MG63 (cell line): ENCODE measurements around the gene SMYD3. TPM values are rescaled to one million over a fixed set of nuclear protein-coding genes. Genes with fewer than 3 reads are reported as not detected.
A peak's percentile ranks its signal among the peaks of the same experiment; 100 is the strongest.

Experiments used
- DNase-seq: peaks from one replicate; pipeline ENCODE4 v3.0.0-alpha.2; 2020
- H3K27me3 ChIP-seq: fragments of 250-450 bp; sonication (Bioruptor Pico); 2 replicates; pipeline ENCODE4 v1.5.1; 2020; ENCODE audit warnings: mild to moderate bottlenecking, moderate library complexity
- H3K36me3 ChIP-seq: fragments of 250-450 bp; sonication (Bioruptor Pico); 2 replicates; pipeline ENCODE4 v1.5.1; 2020; ENCODE audit warnings: mild to moderate bottlenecking, moderate library complexity
- H3K4me3 ChIP-seq: fragments of 250-450 bp; sonication (Bioruptor Pico); 2 replicates; pipeline ENCODE4 v1.5.1; 2020; ENCODE audit warnings: mild to moderate bottlenecking, moderate library complexity
- H3K9me3 ChIP-seq: fragments of 250-450 bp; sonication (Bioruptor Pico); 2 replicates; pipeline ENCODE4 v1.5.1; 2020; ENCODE audit warnings: mild to moderate bottlenecking, moderate library complexity
- total RNA-seq: library from RNA; depleted of rRNA; stranded (reverse); fragments of >200 nt; shearing (Covaris generic); gene quantifications from 2 replicates; pipeline ENCODE4 v1.2.3, GENCODE V29; 2014; ENCODE audit warnings: low replicate concordance

Gene SMYD3
- total RNA-seq, 1 experiment from 2014 or later, result 46.6 TPM

DNA sequence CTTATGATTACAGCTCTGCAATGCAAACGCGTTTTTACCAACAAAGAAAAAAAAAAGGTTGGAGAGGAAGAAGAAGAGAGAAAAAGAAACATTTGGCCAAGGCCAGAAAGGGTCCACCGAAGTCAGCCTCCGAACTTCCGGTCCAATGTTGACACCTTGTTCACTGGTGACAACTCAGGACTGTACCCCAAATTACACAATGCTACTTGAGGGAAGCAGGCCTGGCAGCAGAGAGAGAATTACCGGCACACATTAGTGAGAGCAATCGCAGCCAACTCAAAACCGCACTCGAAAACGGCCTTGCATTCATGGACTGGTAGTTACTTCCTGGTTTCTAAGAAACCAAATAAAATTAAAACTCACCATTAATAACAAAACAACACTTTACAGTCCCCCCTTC, 699.8 kb downstream of the SMYD3 start:
- no peaks in the 10 kb centered on the region for H3K27me3 ChIP-seq
- no peaks in the 10 kb centered on the region for H3K36me3 ChIP-seq
- no peaks in the 10 kb centered on the region for H3K9me3 ChIP-seq
- no peak for DNase-seq
- no peak overlapping the region for H3K4me3 ChIP-seq

DNA sequence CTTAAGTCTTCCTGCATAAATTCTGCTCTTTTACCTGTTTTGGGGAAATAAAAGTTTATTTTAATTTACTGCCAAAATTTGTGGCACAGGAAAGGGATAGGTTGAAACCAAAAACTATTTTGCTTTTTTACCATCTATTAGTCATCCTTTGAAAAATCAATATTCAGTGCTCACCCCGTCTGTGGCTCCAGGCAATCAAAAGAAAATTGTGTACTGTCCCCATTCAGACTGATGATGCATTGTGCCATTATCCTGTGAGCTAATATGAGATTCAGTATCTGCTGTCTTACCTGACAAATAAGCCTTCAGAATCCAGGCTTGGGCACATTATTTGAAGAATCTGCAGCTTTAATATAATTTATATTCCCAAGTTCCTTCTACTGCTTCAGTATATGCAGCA, 701.5 kb downstream of the SMYD3 start:
- no peak overlapping the region for H3K4me3 ChIP-seq
- H3K9me3 ChIP-seq, result no peaks in the 10 kb centered on the region
- H3K36me3 ChIP-seq, result no peaks in the 10 kb centered on the region
- no peaks in the 10 kb centered on the region for H3K27me3 ChIP-seq
- DNase-seq, result no peak

GRCh38 chr1:245804696-245805095, 702.4 kb downstream of the SMYD3 start:
- Histone ChIP-seq H3K9me3 (no peaks in the 10 kb centered on the region), H3K4me3 (no peak overlapping the region), H3K27me3 (no peaks in the 10 kb centered on the region), H3K36me3 (no peaks in the 10 kb centered on the region)
- no peak for DNase-seq

- H3K4me3 ChIP-seq, result no peak overlapping the region
- H3K9me3 ChIP-seq, result no peaks in the 10 kb centered on the region
- DNase-seq, result no peak
- no peaks in the 10 kb centered on the region for H3K27me3 ChIP-seq
- H3K36me3 ChIP-seq, result no peaks in the 10 kb centered on the region
Measured at GRCh38 chr1:245803666-245804037, 703.4 kb downstream of the SMYD3 start.

GRCh38 chr1:245802941-245803665, 704.0 kb downstream of the SMYD3 start:
- no peaks in the 10 kb centered on the region for H3K27me3 ChIP-seq
- no peak for DNase-seq
- no peaks in the 10 kb centered on the region for H3K36me3 ChIP-seq
- H3K9me3 ChIP-seq, result no peaks in the 10 kb centered on the region
- no peak overlapping the region for H3K4me3 ChIP-seq

DNA sequence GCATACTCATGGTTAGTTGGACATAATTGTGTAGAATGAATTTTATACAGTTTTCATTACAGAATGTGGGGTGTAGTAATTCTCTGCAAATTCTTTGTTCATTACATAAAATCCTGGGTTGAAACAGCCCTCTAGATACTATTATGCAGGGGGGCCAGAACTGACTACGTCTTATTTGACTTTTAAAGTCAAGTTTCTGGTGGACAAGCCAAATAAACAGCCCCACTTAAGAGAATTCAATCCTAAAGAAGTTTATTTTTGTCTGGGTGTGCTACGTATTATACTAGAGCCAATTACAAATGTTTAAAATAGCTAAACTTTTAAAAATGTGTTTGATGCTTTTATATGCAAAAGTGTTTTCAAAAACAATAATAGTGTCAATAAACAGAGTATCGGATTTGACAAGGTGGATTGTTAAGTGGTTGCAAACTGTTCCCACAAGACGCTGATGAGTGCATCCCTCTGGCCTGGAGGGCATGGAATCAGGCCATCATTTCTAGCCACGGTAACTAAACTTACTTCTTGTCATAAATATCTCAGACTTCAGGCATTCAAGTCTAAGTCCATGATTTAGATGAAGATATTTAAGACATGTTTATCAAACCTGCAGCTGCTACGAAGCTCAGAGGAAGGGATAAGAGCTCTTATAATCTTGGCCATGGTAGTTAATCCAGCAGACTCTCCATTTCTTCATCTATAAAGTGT, 706.0 kb downstream of the SMYD3 start:
- no peaks in the 10 kb centered on the region for H3K27me3 ChIP-seq
- H3K36me3 ChIP-seq, result no peaks in the 10 kb centered on the region
- no peaks in the 10 kb centered on the region for H3K9me3 ChIP-seq
- no peak overlapping the region for H3K4me3 ChIP-seq
- peak; percentile 74 for DNase-seq

GRCh38 chr1:245798349-245798711, 708.7 kb downstream of the SMYD3 start:
- H3K4me3 ChIP-seq, result no peak overlapping the region
- no peak for DNase-seq
- H3K9me3 ChIP-seq, result no peaks in the 10 kb centered on the region
- H3K27me3 ChIP-seq, result no peaks in the 10 kb centered on the region
- H3K36me3 ChIP-seq, result no peaks in the 10 kb centered on the region

DNA sequence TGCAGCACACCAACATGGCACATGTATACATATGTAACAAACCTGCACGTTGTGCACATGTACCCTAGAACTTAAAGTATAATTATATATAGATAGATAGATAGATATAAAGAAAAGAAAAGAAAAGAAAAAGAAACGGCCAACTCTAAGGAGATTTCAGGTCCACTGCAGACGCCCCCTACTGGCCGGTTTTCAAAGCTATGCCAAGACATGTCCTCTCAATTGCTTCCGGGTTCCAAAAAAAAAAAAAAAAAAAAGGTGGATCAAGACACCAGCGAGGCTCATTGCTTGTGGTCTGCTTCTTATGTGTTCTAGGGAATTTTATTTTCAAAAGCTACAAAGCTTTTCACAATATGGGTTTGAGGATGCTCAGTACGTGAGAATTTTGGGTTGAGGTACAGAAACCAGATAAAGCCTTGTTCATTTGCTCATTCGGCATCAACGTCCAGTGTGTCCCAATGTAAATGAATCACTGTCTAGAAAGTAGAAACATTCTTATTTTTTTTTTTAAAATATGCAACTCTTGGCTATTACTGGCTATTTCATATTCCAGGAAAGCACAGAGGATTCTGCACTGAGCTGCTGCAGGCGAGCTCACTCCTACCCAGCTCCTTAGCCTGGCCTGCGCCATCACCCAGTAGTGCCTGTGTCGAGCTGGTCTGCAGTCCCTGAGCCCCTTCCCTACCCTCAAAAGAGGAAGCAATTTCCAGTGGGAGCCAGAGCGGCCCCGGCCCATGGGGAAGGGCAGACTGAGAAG, 709.3 kb downstream of the SMYD3 start:
- H3K4me3 ChIP-seq, result no peak overlapping the region
- no peak for DNase-seq

DNA sequence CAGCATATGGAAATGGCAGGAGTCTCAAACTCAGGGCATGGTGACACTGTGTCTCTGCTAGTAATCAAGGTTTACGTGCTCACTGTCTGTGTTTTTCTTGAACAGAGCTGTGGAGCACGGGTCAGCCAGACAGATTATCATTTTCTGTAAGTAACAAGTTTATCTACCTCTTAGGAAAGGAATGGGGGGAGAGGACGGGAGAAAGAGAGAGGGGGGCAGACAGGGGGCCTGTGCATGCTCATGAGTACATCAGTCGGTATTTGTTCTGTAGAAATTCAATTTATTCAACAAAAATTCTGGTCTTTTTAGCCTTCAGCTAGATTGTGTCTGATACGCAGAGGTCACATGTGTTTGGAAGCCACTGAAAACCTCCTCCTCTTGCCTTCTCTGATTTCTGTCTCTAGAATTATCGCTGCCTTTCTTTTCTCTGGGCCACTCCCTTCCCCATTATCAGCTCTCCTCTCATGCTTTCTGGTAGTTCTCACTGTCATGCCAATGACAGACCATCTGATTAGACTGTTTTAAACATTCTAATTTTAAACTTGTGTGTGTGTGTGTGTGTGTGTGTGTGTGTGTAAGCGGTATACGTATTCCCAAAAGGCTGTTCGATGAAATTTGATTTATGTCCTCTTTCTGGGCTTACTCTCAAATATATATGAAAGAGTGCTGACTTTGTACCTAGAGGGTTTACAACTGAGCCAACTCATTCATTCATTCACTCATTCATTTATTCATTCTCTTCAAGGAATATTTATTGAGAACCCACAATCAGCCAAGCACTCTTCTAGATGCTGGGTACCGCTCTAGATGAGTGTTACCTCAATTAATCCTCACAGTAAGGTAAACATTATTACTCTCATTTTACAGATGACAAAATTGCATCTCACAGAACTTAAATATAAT, 715.4 kb downstream of the SMYD3 start:
- H3K27me3 ChIP-seq, result no peaks in the 10 kb centered on the region
- H3K36me3 ChIP-seq, result no peaks in the 10 kb centered on the region
- no peak for DNase-seq
- no peaks in the 10 kb centered on the region for H3K9me3 ChIP-seq
- H3K4me3 ChIP-seq, result no peak overlapping the region

More for the DNA sequence above, 709.3 kb downstream of the SMYD3 start:
- no peaks in the 10 kb centered on the region for H3K27me3 ChIP-seq
- no peaks in the 10 kb centered on the region for H3K9me3 ChIP-seq
- no peaks in the 10 kb centered on the region for H3K36me3 ChIP-seq

DNA sequence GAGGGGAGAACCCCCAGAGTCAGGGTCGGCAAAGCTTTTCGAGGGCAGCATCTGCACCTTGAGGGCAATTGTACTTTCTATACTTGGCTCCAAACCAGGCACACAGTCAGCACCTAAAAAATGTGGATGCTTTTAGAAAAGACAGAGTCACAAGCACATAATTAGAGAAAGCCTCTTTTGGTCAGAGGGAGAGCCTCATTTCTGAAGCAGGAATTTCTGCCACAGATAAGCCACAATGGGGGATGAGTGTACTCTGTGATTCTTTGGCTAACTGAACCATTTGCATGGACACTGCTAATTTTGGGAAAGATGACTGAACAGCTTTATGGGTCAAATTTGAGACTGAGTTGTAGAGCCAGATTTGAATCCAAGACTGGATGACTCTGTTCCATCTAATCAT, 716.6 kb downstream of the SMYD3 start:
- H3K9me3 ChIP-seq, result no peaks in the 10 kb centered on the region
- no peaks in the 10 kb centered on the region for H3K36me3 ChIP-seq
- no peak overlapping the region for H3K4me3 ChIP-seq
- DNase-seq, result no peak
- no peaks in the 10 kb centered on the region for H3K27me3 ChIP-seq

DNA sequence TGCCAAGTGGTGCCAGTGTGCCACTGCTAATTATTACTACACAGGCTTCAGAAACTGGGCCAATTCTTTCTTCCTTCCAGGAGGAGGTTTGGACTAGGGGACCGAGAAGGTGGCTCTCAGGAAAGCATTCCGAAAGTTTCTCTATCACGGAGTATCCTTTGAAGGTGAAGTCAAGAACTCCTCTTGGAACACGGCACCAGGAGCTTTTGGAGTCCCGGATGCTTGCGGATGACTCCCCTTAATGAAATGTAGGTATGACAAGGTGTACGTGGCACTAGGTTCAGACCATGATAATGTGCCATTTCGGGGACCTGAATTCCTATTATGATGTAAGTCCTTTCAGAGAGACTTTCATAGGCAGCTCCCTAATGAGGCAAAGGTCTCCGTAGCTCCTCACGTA, 718.2 kb downstream of the SMYD3 start:
- Histone ChIP-seq H3K4me3 (no peak overlapping the region), H3K9me3 (no peaks in the 10 kb centered on the region), H3K36me3 (no peaks in the 10 kb centered on the region), H3K27me3 (no peaks in the 10 kb centered on the region)
- DNase-seq, result no peak

DNA sequence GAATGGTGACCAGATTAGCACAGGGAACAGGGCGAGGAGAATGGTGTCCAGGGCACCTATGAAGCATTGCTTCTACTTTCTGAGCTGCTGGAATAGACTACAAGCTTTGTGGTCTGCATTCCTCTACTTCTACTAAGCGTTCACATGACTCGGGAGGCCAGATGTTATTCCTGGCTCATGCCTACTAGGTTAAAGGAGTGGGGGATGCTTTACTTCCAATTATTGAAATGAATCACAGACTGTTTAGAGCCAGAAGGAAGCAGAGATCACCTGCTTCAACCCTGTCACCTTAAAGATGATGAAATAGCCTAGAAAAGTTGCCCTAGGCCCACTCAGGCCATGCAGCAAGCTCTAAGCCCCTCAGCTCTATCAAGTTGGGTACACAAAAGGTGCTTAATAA, 718.8 kb downstream of the SMYD3 start:
- Histone ChIP-seq H3K9me3 (no peaks in the 10 kb centered on the region), H3K27me3 (no peaks in the 10 kb centered on the region), H3K36me3 (no peaks in the 10 kb centered on the region), H3K4me3 (no peak overlapping the region)
- DNase-seq, result peak; percentile 86

GRCh38 chr1:245786948-245787347, 720.1 kb downstream of the SMYD3 start:
- Histone ChIP-seq H3K4me3 (no peak overlapping the region), H3K36me3 (no peaks in the 10 kb centered on the region), H3K27me3 (no peaks in the 10 kb centered on the region), H3K9me3 (no peaks in the 10 kb centered on the region)
- DNase-seq, result no peak

- H3K36me3 ChIP-seq, result no peaks in the 10 kb centered on the region
- no peaks in the 10 kb centered on the region for H3K9me3 ChIP-seq
- no peaks in the 10 kb centered on the region for H3K27me3 ChIP-seq
- DNase-seq, result no peak
- H3K4me3 ChIP-seq, result no peak overlapping the region
Measured at GRCh38 chr1:245779797-245780755, 727.0 kb downstream of the SMYD3 start.

GRCh38 chr1:245777752-245778151, 729.3 kb downstream of the SMYD3 start:
- no peaks in the 10 kb centered on the region for H3K36me3 ChIP-seq
- no peaks in the 10 kb centered on the region for H3K27me3 ChIP-seq
- no peaks in the 10 kb centered on the region for H3K9me3 ChIP-seq
- no peak overlapping the region for H3K4me3 ChIP-seq
- DNase-seq, result no peak
